H1 (cell line): ENCODE results near the gene NTNG2. TPM values are rescaled to one million over a fixed set of nuclear protein-coding genes. Genes with fewer than 3 reads are reported as not detected.

Experiments
- CBX5 ChIP-seq: fragments of 300-800, 300-1000 bp; sonication (generic); IDR thresholded peaks from 2 replicates; pipeline ENCODE4 v1.7.1; 2016; ENCODE audit warnings: antibody characterized with exemption, low read length, low read depth
- CEBPB ChIP-seq: IDR thresholded peaks from 2 replicates; pipeline ENCODE4 v1.6.1; 2012; ENCODE audit warnings: low read depth, low read length
- CHD1 ChIP-seq: IDR thresholded peaks from 2 replicates; pipeline ENCODE4 v1.6.1; 2012; ENCODE audit warnings: low read depth, low read length, improper control_type of control experiment
- GTF2F1 ChIP-seq: IDR thresholded peaks from 2 replicates; pipeline ENCODE4 v1.6.1; 2012; ENCODE audit warnings: low read depth, low read length, improper control_type of control experiment, borderline replicate concordance
- POLR2AphosphoS5 ChIP-seq: IDR thresholded peaks from 2 replicates; pipeline ENCODE4 v1.6.1; 2011; ENCODE audit warnings: low read depth, low read length
- SP2 ChIP-seq: IDR thresholded peaks from 2 replicates; pipeline ENCODE4 v1.6.1; 2012; ENCODE audit warnings: mild to moderate bottlenecking, low read length, inconsistent platforms
- polyA plus RNA-seq, 7 experiments: library from polyadenylated mRNA; depleted of rRNA in 3 of 7; stranded (reverse) in 5 of 7; unstranded in 2 of 7; fragments of >200 nt in 5 of 7; fragments of 200-250 nt in 2 of 7; gene quantifications; 1 replicate in 5 of 7; 2 replicates in 1 of 7; 4 replicates in 1 of 7; pipeline versions ENCODE4 v1.2.1 to v1.2.3, GENCODE V29; 2011 to 2013; ENCODE audit warnings: missing spikeins in 2 of 7, mixed read lengths in 2 of 7
- total RNA-seq: library from RNA; stranded (reverse); fragmentation: NEBNext Ultra II Directional; extraction: Animal tissue kit (Norgen Biotek cat#: 25700); gene quantifications from 2 replicates; pipeline ENCODE4 v1.2.1, GENCODE V29; 2021

The NTNG2 gene
- total and polyA plus RNA-seq, 2 of the 8 experiments (the other 6 are each of a cell fraction or from before 2014, with no cell fraction given): 1.4 to 1.5 TPM

- TF ChIP-seq POLR2AphosphoS5 (no peak), CEBPB (no peak), CHD1 (no peak), CBX5 (no peak), SP2 (no peak), GTF2F1 (no peak)
Observed at GRCh38 chr9:132144708-132145365, 17.0 kb upstream of the NTNG2 start (continued).
